ENCODE results near the gene SLC25A42. TPM values are rescaled to one million over a fixed set of nuclear protein-coding genes. Genes with fewer than 3 reads are reported as not detected.

SLC25A42 gene
- total RNA-seq, 1 donor from 2014 or later = 2.8 TPM

GRCh38 chr19:19033426-19034203 lies 30.2 kb upstream of the SLC25A42 start, which contains the start of the genes ARMC6 and SUGP2:
Gene ARMC6 (plus strand): TSS chr19:19033603. CDS start chr19:19034210, 607 bp downstream.
Gene SUGP2 (minus strand): TSS chr19:19033517. CDS start chr19:19031071, 2,446 bp downstream.
- no peaks in the 10 kb centered on the region for H3K36me3 ChIP-seq (ENCODE audit: control insufficient read depth, insufficient read depth, low read length)
- no peaks in the 10 kb centered on the region for H3K27me3 ChIP-seq (ENCODE audit: control insufficient read depth, insufficient read depth, low read length)
- peak within 1 kb of the TSS; percentile 96 for H3K4me3 ChIP-seq (ENCODE audit: low read depth, low read length)
- no peak for DNase-seq (ENCODE audit: low read depth)
- TF ChIP-seq CTCF (IDR thresholded peaks at IDR 0.05; ENCODE audit: insufficient read depth, low read length, poor library complexity, severe bottlenecking) = no peak

DNA sequence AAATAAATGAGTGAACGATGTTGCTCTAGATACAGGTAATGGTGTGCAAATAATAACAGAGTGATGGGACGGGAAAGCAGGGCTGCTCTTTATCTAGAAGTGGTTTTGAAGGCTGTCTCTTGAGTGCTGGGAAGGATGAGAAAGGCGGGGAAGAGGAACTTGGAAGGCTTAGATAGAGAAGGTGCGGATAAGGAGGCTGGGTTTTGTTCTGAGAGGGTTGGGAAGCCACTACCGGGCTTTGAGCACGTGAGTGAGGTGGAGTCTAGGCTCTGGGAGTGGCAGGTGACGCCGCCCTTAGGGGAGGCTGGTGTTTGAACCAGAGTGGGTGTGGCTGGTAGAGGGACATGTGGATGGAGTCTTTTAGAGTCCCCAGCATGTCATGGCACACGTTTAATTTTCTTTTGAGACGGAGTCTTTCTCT lies 29.6 kb upstream of the SLC25A42 start:
- no peaks in the 10 kb centered on the region for H3K36me3 ChIP-seq (ENCODE audit: control insufficient read depth, insufficient read depth, low read length)
- TF ChIP-seq CTCF (IDR thresholded peaks at IDR 0.05; ENCODE audit: insufficient read depth, low read length, poor library complexity, severe bottlenecking) = no peak
- DNase-seq (ENCODE audit: low read depth) = no peak
- H3K27me3 ChIP-seq (ENCODE audit: control insufficient read depth, insufficient read depth, low read length) = no peaks in the 10 kb centered on the region
- H3K4me3 ChIP-seq (ENCODE audit: low read depth, low read length) = peak overlapping the region; percentile 96

- Histone ChIP-seq H3K4me3 (ENCODE audit: low read depth, low read length) (no peak overlapping the region), H3K36me3 (ENCODE audit: control insufficient read depth, insufficient read depth, low read length) (no peaks in the 10 kb centered on the region), H3K27me3 (ENCODE audit: control insufficient read depth, insufficient read depth, low read length) (no peaks in the 10 kb centered on the region)
- no peak for TF ChIP-seq CTCF (IDR thresholded peaks at IDR 0.05; ENCODE audit: insufficient read depth, low read length, poor library complexity, severe bottlenecking)
- no peak for DNase-seq (ENCODE audit: low read depth)
Measured at GRCh38 chr19:19039901-19040300, 23.9 kb upstream of the SLC25A42 start.

DNA sequence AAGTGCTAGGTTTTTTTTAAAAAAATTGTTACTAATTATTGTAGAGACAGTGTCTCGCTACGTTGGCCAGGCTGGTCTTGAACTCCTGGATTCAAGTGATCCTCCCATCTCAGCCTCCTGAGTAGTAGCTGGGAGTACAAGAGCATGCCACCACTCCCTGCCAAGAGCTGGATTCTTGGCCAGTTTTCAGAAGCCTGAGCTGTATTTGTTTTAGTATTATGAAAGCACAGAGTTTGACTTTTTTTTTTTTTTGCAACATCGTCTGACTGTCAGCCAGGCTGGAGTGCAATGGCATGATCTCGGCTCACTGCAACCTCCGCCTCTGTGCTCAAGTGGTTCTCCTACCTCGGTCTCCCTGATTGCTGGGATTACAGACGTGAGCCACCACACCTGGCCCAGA lies 23.4 kb upstream of the SLC25A42 start:
- Histone ChIP-seq H3K4me3 (ENCODE audit: low read depth, low read length) (no peak overlapping the region), H3K27me3 (ENCODE audit: control insufficient read depth, insufficient read depth, low read length) (no peaks in the 10 kb centered on the region), H3K36me3 (ENCODE audit: control insufficient read depth, insufficient read depth, low read length) (no peaks in the 10 kb centered on the region)
- no peak for DNase-seq (ENCODE audit: low read depth)
- TF ChIP-seq CTCF (IDR thresholded peaks at IDR 0.05; ENCODE audit: insufficient read depth, low read length, poor library complexity, severe bottlenecking) = no peak

DNA sequence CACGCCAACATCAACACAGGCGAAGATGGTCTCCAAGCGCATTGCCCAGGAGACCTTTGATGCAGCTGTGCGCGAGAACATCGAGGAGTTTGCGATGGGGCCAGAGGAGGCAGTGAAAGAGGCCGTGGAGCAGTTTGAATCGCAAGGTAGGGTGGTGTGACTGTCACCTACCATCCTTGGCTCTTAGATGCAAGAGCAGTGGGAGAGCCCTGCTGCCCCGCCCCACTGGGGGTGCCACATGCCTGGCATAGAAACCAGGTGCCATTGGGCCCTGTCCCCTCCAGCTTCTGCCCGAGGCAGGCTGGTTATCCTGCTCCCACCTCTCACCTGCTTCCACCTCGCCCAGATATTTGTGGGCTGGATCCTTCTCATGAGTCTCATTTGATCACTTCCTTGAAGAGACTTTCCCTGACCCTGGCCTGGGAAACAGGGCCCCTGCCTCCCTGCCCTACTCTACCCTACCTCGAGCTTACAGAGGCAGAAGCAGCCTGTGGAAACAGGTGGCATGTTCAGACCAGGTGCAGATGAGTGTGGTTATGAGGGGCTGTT lies 21.0 kb upstream of the SLC25A42 start:
- DNase-seq (ENCODE audit: low read depth) = no peak
- H3K27me3 ChIP-seq (ENCODE audit: control insufficient read depth, insufficient read depth, low read length) = no peaks in the 10 kb centered on the region
- H3K4me3 ChIP-seq (ENCODE audit: low read depth, low read length) = no peak overlapping the region
- no peaks in the 10 kb centered on the region for H3K36me3 ChIP-seq (ENCODE audit: control insufficient read depth, insufficient read depth, low read length)
- no peak for TF ChIP-seq CTCF (IDR thresholded peaks at IDR 0.05; ENCODE audit: insufficient read depth, low read length, poor library complexity, severe bottlenecking)

Data from kidney epithelial cell (primary cell).